Measurements from ENCODE around the gene RAB38. TPM values are rescaled to one million over a fixed set of nuclear protein-coding genes. Genes with fewer than 3 reads are reported as not detected.

Gene RAB38
- polyA plus RNA-seq, 3 donors = 0.25 to 1.3 (median 0.69) TPM

DNA sequence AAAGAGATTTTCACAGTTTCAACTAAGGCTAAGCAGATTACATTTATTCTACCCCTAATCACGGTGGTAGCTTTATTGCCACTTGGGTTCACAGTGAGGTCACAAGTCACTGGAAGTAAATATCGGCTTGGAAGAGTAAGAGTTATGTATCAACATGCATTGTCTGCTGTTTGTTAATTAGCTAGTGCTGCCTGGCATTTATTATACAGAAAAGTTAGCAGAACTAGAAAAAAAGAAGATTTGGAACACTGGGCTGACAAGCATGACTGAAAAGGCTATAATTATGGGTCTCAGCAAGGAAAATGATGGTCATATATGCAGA is 13.7 kb upstream of the RAB38 start:
- H3K4me1 ChIP-seq (ENCODE audit: control insufficient read depth in 1 of 2, insufficient read depth in 2 of 2, low read length in 2 of 2) = no peaks in the 10 kb centered on the region
- H4K20me1 ChIP-seq (ENCODE audit: insufficient read depth, low read length) = no peaks in the 10 kb centered on the region
- H3K9ac ChIP-seq (ENCODE audit: insufficient read depth, low read length, poor library complexity, severe bottlenecking) = no peak overlapping the region
- H3K9me3 ChIP-seq (replicated peaks in 1 of 2; ENCODE audit: control insufficient read depth in 1 of 2, insufficient read depth in 1 of 2, low read length in 2 of 2) = no peaks in the 10 kb centered on the region
- Mint-ChIP-seq H3K4me3 (no peak overlapping the region), H3K9me3 (peaks cover 0 to 6% (median 3%) of the 10 kb centered on the region in 7 donors), H3K4me1 (no peaks in the 10 kb centered on the region), H3K27me3 (ENCODE audit: low read depth in 3 of 3) (peaks cover 0 to 2% (median 1%) of the 10 kb centered on the region in 3 donors), H3K36me3 (no peaks in the 10 kb centered on the region), H3K27ac (no peak overlapping the region)
- no peak for DNase-seq
- no peaks in the 10 kb centered on the region for H3K36me3 ChIP-seq (replicated peaks in 1 of 2; ENCODE audit: control insufficient read depth in 1 of 2, insufficient read depth in 2 of 2, low read length in 2 of 2)
- H3K79me2 ChIP-seq (ENCODE audit: insufficient read depth, low read length) = no peaks in the 10 kb centered on the region
- intact Hi-C loops (cut with micrococcal nuclease) = no loop called here
- H3K4me2 ChIP-seq (replicated peaks; ENCODE audit: extremely low read depth, low read length, poor library complexity, severe bottlenecking) = no peak overlapping the region
- TF ChIP-seq CTCF (IDR thresholded peaks at IDR 0.05) = no peak
- no peak overlapping the region for H3K4me3 ChIP-seq (replicated peaks in 1 of 3; ENCODE audit: low read depth in 2 of 3, low read length in 3 of 3)
- 50% methylated on average over 1 of the region's 2 CpGs for WGBS (ENCODE audit: insufficient coverage)
- no peaks in the 10 kb centered on the region for H3K27me3 ChIP-seq (ENCODE audit: control insufficient read depth in 2 of 2, insufficient read depth in 2 of 2, low read length in 2 of 2)
- no peak overlapping the region for H2AFZ ChIP-seq (ENCODE audit: insufficient read depth, low read depth, low read length, poor library complexity, severe bottlenecking)
- H3K27ac ChIP-seq (ENCODE audit: low read depth in 1 of 2, low read length in 2 of 2) = no peak overlapping the region

DNA sequence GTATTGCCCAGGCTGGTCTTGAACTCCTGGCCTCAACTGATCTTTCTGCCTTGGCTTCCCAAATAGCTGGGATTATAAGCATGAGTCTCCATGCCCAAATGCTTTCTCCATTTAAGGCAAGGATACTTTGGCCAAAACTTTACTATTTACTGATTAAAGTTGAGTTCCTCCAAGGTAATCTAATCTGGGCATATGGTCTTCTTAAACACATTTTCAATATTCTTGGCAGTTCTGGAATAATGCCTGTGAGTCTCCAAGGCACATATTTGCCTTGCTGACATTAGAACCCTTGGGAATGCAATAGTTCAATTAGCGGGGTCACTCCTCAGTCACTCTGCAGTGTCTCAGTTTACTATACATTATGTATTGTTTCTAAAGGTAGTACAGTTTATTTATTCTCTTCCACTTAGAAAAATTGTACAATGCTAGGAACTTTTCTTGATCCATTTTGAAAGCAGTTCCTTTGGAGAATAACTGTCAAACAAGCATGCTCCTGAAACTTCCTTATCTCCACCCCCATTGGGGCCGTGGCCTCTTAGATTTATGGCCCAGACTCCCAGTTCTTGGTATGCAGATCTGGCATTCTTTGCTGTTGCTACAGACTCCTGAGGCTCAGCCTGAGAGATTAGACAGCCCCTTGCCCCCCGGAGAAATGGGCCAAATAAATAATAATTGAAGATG is 13.1 kb upstream of the RAB38 start:
- no peak overlapping the region for H2AFZ ChIP-seq (ENCODE audit: insufficient read depth, low read depth, low read length, poor library complexity, severe bottlenecking)
- H3K4me3 ChIP-seq (replicated peaks in 1 of 3; ENCODE audit: low read depth in 2 of 3, low read length in 3 of 3) = no peak overlapping the region
- no peak overlapping the region for H3K9ac ChIP-seq (ENCODE audit: insufficient read depth, low read length, poor library complexity, severe bottlenecking)
- H3K79me2 ChIP-seq (ENCODE audit: insufficient read depth, low read length) = no peaks in the 10 kb centered on the region
- no peaks in the 10 kb centered on the region for H3K27me3 ChIP-seq (ENCODE audit: control insufficient read depth in 2 of 2, insufficient read depth in 2 of 2, low read length in 2 of 2)
- Mint-ChIP-seq H3K27ac (no peak overlapping the region), H3K4me3 (no peak overlapping the region), H3K4me1 (no peaks in the 10 kb centered on the region), H3K36me3 (no peaks in the 10 kb centered on the region), H3K9me3 (peaks cover 0 to 6% (median 3%) of the 10 kb centered on the region in 7 donors), H3K27me3 (ENCODE audit: low read depth in 3 of 3) (peaks cover 0 to 2% (median 1%) of the 10 kb centered on the region in 3 donors)
- H3K4me1 ChIP-seq (ENCODE audit: control insufficient read depth in 1 of 2, insufficient read depth in 2 of 2, low read length in 2 of 2) = no peaks in the 10 kb centered on the region
- intact Hi-C loops (cut with micrococcal nuclease) = no loop called here
- H4K20me1 ChIP-seq (ENCODE audit: insufficient read depth, low read length) = no peaks in the 10 kb centered on the region
- no peak overlapping the region for H3K27ac ChIP-seq (ENCODE audit: low read depth in 1 of 2, low read length in 2 of 2)
- TF ChIP-seq CTCF (IDR thresholded peaks at IDR 0.05) = no peak
- DNase-seq = no peak
- no peaks in the 10 kb centered on the region for H3K36me3 ChIP-seq (replicated peaks in 1 of 2; ENCODE audit: control insufficient read depth in 1 of 2, insufficient read depth in 2 of 2, low read length in 2 of 2)
- 50% methylated on average over 1 of the region's 3 CpGs for WGBS (ENCODE audit: insufficient coverage)
- no peak overlapping the region for H3K4me2 ChIP-seq (replicated peaks; ENCODE audit: extremely low read depth, low read length, poor library complexity, severe bottlenecking)
- no peaks in the 10 kb centered on the region for H3K9me3 ChIP-seq (replicated peaks in 1 of 2; ENCODE audit: control insufficient read depth in 1 of 2, insufficient read depth in 1 of 2, low read length in 2 of 2)
